GM12872 (cell line): ENCODE measurements around the gene DLL3.

Experiments used
- CTCF ChIP-seq: IDR thresholded peaks from 3 replicates; pipeline ENCODE4 v1.5.1; 2011; ENCODE audit warnings: low read depth, mild to moderate bottlenecking, low read length, moderate library complexity; ENCODE audit not compliant: insufficient read depth

DLL3 gene

GRCh38 chr19:39539518-39540332 lies 41.0 kb downstream of the DLL3 start, which contains the start of gene EID2:
Gene EID2 (minus strand): TSS chr19:39540161. CDS start chr19:39540079, 82 bp downstream.
- TF ChIP-seq CTCF = peak; percentile 88

GRCh38 chr19:39540333-39540673 lies 41.6 kb downstream of the DLL3 start:
- no peak for TF ChIP-seq CTCF

- no peak for TF ChIP-seq CTCF
Observed at GRCh38 chr19:39542206-39542605, 43.5 kb downstream of the DLL3 start.

- TF ChIP-seq CTCF = no peak
Observed at GRCh38 chr19:39543477-39543857, 44.7 kb downstream of the DLL3 start.

GRCh38 chr19:39544226-39544903 lies 45.6 kb downstream of the DLL3 start:
- TF ChIP-seq CTCF = no peak

- TF ChIP-seq CTCF = no peak
Observed at GRCh38 chr19:39544911-39545310, 46.2 kb downstream of the DLL3 start.

- TF ChIP-seq CTCF = no peak
Observed at GRCh38 chr19:39546599-39546998, 47.9 kb downstream of the DLL3 start.
